Measurements from ENCODE around the gene AGT.
"Not testable (repeated sequence)": the region's sequence is repeated elsewhere in the genome, so short reads cannot be mapped to it uniquely, and the experiment has no call there.

AGT gene

DNA sequence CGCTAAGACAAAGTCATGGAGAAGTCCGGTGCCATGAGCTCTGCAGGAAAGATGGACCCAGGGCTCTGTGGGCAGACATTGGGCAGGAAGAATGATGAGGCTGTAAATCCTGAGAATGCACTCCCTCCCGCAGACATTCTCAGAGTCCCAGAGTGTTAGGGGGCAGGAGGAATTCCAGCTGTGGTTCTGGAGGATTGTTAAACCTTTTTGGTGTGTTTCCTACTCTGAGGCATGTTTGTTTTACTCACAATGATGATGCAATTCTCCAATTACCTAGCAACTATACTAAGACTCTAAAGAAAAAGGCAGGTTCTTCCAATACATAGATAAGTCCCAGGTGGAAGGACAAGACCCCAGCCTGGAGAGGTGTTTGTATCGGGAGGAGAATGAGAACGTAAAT lies 30.5 kb upstream of the AGT start:
- DNase-seq (ENCODE audit: low spot score): no peak

DNA sequence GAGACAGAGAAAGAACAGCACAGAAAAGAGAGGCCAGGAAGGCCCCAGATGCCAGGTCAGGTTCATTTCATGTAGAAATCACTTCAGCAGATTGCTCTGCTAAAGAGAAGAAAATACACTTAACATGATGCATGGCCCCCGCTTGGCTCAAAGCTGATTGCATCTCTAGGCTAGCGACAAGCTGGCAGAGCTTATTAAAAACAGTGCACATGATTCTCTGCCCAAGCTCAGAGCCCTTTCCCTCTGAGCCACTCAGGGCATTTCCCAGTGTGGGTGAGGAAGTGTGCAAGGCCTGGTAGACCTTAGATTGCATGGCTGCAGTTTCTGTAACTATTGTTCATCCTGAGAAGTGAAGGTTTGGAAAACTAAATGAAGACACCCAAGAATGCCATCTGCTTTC lies 30.0 kb upstream of the AGT start:
- no peak for DNase-seq (ENCODE audit: low spot score)

DNA sequence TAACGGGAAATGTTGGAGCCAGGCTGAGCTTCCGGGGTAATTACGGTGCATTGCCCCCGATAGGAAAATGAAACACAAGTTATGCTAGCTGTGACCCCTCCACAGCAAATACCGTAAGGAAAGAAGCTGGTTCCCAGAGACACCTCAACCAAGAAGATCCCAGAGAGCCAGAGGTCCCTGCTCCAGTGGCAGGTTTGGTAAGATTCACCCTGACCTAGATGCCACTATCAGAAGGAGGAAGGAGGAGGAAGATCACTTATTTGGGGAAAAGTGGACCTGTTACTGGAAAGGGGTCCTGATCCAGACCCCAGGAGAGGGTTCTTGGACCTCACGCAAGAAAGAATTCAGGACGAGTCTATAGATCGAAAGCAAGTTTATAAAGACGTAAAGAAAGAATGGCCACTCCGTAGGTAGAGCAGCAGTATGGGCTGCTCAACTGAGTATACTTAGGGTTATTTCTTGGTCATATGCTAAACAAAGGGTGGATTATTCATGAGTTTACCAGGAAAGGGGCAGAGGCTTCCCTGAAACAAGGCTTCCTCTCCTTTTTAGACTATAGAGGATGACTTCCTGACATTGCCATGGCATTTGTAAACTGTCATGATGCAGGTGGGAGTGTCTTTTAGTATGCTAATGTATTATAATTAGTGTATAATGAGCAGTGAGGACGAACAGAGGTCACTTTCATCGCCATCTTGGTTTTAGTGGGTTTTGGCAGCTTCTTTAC lies 25.8 kb upstream of the AGT start:
- DNase-seq (ENCODE audit: low spot score): no peak

DNA sequence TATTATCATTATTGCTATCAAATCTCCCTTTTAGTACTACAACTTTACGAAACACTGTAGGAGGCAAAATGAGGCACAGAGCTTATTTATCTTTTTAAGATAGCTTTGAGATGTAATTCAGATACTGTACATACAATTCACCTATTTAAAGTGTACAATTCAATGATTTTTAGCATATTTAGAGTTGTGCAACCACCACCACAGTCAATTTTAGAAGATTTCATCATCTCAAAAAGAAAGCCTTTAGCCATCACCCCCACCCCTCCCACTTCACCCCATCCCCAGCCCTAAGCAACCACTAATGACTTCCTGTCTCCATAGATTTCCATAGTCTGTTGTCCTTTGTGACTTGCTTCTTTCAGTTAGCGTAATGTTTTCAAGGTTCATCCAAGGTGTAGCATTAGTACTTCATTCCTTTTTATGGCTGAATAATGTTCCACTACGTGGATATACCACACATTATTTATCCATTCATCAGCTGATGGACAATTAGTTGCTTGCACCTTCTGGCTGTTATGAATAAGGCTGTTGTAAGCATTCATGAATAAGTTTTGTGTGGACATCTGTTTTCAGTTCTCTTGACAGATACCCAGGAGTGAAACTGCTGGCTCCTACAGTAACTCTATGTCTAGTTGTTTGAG lies 23.8 kb upstream of the AGT start:
- DNase-seq (ENCODE audit: low spot score): no peak

DNA sequence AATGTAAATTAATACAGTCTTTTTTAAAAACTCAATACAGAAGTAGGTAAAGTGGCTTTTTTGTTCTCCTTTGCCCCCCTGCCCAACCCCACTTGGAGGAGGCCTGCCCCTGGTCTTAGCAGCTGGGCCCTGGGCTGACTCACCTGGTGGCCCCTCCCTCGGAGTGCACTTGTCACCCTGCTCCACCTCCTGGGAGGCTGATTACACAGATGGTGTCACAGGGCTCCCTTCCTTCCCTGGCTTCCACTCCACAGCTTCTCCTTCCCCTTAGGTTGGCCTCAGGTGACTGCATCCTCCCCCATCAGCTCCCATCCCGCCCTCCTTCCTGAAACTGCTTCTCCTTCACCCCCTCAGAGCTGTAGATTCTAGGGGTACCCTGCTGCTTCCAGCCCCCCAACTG lies 21.5 kb upstream of the AGT start:
- DNase-seq (ENCODE audit: low spot score): no peak

DNA sequence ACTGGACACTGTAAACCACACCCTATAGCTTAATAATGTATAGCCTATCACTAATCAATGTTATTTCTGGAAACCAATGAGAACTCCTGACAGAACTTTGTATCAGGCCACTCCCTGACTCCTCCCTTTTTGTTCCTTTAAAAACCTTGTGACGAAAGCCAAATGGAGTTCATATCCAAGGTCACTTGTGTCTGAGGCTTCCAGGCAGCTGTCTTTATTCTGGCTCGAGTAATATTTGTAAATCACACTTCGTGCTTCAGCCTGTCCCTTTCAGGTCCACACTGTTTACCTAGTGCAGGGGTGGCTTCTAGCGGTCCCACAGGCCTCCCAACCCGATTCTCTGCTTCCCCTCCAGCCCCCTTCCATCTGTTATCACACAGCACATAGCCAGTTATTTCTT lies 17.1 kb upstream of the AGT start:
- DNase-seq (ENCODE audit: low spot score): no peak

DNA sequence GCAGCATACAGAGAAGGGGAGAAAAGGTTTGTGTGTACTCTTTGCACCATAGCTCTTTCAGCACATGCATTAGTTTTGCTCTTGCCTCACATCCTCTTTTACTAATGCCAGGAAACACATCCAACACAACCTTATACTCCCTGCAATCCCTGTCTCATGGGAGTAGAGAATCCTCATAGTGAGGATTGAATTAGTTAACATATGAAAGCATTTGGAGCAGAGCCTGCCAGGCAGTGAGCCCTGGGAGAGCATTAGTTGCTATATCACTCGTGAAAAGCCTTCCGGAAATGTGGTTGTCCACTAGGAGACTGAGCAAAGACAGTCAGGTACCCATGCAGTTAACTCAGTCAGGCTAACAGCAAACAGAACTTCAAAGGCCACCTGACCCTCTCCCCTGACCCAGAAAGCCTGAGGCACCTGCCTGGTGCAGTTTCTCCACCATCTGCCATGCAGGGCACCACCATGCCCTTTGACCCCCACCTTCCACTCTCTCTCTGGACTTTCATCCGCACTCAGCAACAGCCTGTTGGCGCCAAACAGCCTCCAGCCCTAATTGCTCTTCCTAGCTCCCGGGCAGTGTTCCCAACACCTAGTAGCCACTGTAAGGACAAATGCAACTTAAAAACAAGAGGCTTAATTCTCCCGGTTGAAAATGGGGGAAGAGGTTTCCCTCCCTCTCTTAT lies 14.9 kb upstream of the AGT start:
- no peak for DNase-seq (ENCODE audit: low spot score)

DNA sequence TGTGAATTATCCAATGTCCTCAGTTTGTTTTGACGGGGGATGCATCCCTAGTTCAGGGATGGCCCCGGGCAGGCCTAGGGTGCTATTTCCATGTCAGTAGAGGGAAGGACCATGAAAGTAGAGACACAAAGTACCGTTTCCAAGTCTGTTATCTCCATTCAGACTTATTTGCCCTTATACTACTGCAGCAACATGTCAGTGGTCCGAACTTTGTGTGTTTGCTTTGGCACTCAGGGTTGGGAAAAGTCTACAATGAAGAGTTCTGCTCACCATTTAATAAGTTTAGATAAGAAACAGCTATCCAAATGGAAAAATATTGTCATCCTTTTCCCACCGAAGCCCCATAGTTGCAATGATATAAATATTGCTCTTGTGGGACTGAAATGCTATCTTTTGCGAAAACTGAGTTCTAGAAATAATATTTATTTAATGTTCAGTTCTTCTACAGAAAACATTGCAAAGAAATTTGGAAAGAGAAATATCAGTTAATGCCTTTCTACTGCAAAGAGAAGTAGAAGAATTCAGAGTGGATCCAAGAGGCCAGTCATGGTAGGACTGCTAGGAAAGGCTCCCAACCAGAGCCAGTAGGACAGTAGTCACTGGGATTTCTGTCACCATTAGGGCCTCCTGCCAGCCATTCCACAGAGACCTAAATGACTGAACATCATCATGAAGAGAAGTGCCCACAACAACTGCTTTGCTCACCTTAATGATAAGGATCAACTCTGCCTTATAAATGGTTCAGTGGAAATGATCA lies 11.5 kb upstream of the AGT start:
- no peak for DNase-seq (ENCODE audit: low spot score)

DNA sequence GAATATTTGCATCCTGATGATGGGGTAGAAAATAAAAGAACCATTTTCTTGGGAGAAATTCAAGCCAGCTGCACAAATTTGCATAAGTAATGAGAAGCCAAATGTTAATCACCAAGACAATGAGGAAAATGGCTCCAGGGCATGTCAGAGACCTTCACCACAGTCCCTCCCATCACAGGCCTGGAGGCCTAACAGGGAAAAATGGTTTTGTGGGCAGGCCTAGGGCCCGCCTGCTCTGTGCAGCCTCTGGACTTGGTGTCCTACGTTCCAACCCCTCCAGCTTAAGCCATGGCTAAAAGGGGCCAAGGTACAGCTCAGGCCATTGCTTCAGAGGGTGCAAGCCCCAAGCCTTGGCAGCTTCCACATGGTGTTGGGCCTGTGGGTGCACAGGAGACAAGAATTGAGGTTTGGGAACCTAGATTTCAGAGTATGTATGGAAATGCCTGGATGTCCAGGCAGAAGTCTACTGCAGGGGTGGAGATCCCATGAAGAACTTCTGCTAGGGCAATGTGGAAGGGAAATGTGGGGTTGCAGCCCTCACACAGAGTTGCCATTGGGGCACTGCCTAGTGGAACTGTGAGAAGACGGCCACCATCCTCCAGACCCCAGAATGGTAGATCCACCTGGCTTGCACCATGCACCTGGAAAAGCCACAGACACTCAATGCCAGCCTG lies 8.1 kb upstream of the AGT start:
- DNase-seq (ENCODE audit: low spot score): not testable (repeated sequence)

DNA sequence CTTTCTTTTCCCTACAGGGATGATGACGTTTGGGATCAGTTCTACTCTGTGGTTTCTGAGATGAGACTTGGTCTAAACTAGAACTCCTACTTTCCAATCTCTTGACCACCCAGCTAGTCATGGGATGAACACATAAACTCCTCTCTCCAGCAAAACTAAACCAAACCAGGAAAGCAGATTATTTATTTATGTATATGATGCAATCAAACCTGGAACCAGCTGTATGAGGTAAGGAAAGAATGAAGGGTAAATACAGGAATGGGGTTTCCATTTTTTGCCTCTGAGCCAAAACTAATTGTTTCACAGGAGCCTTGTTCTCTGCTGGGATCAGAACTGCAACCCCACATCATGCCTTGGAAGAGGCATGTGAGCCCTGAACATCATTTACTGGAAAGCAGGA lies 3.3 kb upstream of the AGT start:
- no peak for DNase-seq (ENCODE audit: low spot score)

DNA sequence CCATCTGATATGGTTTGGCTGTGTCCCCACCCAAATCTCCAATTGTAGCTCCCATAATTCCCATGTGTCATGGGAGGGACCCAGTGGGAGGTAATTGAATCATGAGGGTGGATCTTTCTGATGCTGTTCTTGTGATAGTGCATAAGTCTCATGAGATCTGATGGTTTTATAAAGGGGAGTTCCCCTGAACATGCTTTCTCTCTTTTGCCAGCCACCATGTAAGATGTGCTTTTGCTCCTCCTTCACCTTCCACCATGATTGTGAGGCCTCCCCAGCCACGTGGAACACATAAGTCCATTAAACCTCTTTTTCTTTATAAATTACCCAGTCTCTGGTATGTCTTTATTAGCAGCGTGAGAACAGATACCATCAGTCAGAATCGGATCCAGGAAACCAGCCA lies 2.5 kb upstream of the AGT start:
- DNase-seq (ENCODE audit: low spot score): not testable (repeated sequence)

DNA sequence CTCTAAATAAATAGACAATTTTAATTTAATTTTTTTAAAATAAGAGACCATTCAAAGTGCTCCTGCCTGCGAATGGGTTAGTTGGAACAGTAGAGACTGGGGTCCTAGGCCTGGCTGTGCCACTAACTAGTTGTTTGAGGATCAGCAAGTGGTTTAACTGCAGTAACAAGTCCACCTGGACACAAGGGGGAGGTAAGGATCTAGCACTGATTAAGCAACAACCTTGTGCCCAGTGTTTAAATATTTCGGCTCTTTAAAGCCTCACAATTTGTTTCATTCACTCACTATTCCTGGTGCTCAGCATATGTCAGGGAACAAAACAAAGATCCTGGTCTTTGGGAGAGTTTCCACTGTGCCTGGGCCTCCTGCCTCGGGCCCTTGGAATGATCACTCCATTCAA lies 1.6 kb upstream of the AGT start:
- no peak for DNase-seq (ENCODE audit: low spot score)

DNA sequence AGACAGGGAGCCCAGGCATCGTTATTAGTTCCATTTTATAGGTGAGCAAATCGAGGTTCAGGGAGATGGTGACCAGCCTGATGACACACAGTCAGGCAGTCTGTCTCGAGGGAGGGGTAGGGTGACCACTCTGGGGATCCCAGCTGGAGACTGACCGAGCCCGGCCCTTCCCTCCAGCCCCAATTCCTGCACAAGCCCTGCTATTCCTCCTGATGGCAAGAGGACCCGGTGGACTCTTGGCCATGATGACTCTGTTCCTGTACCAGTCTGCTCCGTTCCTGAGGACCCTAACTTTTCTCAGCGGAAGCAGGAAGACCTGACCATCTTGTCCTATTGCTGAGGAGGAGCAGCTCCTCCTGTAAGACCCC lies 391 bp downstream of the AGT start:
- DNase-seq (ENCODE audit: low spot score): no peak

DNA sequence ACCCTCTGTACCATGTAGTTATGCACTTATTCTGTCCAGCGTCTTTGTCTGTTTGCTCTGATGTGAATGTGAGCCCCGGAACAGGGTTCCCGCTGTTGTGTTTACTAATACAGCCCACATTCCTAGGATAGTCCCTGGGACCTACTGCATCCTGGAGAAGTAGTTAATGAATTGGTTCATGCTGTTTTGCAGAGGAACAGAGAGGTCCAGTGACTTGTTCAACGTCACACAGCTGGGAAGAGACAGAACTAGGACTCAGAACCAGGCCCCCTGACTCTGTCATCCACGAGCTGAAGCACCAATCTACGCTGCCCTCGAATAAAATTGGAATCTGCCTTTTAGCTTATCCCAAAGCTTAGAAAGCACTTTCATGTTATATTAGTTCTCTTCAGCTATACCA lies 784 bp downstream of the AGT start:
- no peak for DNase-seq (ENCODE audit: low spot score)

DNA sequence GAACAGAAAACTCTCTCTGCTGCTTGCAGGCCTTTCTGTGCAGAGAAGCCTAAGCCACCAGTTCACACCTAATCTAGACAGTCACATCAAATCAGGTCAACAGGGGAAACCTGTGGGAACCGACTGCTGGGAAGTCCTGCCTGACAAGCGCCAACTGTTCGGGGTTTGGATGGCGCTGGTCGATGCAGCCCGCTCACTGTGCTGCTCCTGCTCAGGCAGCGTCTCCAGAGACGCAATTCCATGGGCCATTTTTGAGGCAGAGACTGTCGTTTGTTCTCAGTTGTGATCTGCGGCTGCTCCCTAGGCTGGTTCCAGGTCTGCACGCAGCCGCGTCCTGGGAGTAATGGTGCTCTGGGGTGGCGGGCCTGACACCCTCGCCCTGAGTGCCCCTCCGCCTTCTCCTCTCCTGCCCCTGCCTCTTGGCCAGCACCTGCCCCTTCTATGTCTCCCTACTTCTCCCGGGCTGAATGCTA lies 1.4 kb downstream of the AGT start:
- no peak for DNase-seq (ENCODE audit: low spot score)

DNA sequence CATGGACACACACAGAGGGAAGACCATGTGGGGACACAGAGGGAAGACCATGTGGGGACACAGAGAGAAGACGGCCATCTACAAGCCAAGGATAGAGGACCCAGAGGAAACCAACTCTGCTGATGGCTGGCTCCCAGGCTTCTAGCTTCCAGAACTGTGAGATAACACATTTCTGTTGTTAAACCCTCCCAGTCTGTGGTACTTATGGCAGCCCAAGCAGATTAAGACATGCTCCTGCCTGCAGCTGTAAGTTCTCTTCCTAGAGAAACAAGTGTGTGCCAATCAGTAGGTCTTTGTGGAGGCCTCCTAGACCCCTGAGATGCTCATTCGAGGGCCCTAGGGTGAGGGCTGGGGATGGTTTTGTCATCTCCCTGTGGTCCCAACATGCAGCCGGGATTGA lies 2.7 kb downstream of the AGT start:
- DNase-seq (ENCODE audit: low spot score): no peak

DNA sequence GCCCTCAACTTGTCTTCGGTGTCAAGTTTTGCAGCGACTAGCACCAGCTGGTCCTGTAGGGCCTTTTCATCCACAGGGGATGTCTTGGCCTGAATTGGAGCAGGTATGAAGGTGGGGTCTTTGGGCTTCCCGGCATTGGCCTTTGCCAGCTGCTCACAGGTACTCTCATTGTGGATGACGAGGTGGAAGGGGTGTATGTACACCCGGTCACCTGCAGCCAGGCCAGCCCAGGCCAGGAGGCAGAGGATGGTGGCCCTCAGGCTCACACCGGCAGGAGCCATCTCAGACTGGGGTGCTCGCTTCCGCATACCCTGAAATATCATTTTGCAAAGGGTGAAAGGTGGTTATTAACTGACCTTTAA lies 3.4 kb downstream of the AGT start:
- no peak for DNase-seq (ENCODE audit: low spot score)

DNA sequence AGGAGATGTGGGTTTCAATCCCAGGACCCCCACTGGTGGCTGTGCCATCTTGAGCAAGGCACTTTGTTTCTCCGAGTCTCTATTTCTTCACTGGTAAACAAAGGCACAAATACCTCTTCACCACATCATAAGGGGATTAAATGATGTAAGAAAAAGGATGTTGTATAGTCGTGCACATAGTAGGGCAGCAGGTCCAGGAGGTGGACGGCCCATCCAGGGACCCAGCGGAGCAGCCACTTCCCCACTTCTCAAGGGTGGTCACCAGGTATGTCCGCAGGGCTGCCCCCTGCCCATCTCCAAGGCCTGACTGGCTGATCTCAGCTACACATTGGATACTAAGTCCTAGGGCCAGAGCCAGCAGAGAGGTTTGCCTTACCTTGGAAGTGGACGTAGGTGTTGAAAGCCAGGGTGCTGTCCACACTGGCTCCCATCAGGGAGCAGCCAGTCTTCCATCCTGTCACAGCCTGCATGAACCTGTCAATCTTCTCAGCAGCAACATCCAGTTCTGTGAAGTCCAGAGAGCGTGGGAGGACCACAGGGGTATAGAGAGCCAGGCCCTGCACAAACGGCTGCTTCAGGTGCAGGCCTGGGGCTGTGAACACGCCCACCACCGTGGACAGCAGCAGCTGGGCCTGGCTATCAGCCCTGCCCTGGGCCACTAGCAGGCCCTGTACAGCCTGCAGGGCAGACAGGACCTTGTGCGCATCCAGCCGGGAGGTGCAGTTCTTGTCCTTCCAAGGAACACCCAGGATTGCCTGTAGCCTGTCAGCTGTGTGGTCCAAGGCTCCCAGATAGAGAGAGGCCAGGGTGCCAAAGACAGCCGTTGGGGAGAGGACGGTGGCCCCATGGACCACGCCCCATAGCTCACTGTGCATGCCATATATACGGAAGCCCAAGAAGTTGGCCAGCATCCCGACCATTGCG lies 4.0 kb downstream of the AGT start:
- DNase-seq (ENCODE audit: low spot score): no peak

DNA sequence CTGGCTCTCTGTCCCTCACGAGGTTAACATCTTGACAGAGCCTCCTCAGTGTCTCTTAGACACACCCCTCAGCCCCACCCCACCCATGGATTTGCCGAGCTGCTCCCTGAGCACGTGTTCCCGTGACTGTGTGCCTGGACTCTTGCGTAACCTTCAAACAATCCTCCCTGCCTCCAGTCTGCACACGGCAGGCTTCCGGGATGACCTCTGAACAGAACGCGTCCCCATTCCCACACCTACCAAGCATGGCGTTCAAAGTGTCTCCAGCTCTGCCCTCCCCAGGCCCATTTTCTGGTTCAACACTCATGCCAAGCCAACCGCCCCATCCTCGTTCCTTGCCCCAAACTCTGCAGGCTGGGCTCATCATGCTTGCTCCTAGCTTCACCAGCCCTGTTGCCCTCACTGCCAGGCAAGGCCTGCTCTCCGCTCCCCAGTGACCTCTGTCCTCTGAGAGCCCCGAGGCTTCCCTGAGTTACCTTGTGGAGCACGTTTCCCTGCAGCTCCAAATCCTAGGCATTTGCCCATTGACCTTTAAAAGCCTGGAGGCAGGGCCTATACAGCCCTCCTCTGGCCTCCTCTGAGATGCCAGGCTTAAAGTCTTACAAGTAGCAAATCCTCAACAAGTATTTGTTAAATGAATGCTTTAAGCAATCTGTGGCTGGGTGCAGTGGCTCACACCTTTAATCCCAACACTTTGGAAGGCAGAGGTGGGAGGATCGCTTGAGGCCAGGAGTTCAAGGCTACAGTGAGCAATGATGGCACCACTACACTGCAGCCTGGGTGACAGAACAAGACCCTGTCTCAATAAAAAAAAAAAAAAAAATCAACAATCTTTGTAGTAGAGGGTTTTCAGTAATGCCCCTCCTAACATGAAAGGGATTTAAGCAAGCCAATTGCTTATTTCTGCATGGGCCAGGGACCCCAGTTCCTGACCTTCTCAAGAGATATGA lies 5.0 kb downstream of the AGT start:
- DNase-seq (ENCODE audit: low spot score): no peak

Data from kidney capillary endothelial cell (primary cell).